ENCODE data around the gene ENTPD1.

- no peak for TF ChIP-seq EZH2 (optimal IDR thresholded peaks at IDR 0.05; ENCODE audit: low read depth, low read length)
- no peak for TF ChIP-seq CTCF (IDR thresholded peaks at IDR 0.05; ENCODE audit: low read length)
- no peak for TF ChIP-seq EZH2phosphoT487 (IDR thresholded peaks at IDR 0.05; ENCODE audit: low read length)
Measured at GRCh38 chr10:95729323-95730055, 26.5 kb upstream of the ENTPD1 start.

All from MM.1S (cell line).